ENCODE measurements around the gene DAPK2. TPM values are rescaled to one million over a fixed set of nuclear protein-coding genes. Genes with fewer than 3 reads are reported as not detected.

Gene DAPK2
- total RNA-seq, 1 experiment from 2014 or later, result 1.4 TPM

- ChIA-PET POLR2A (ENCODE audit: unreplicated experiment) (no interaction called here), CTCF (no interaction called here)
- no TSS peak for BruUV-seq (replicated peaks)
- Histone ChIP-seq H2AFZ (ENCODE audit: low read length) (no peak overlapping the region), H4K20me1 (ENCODE audit: low read length) (no peaks in the 10 kb centered on the region), H3K9me3 (ENCODE audit: low read length) (no peaks in the 10 kb centered on the region), H3K4me3 (ENCODE audit: low read length) (no peak overlapping the region), H3F3A (ENCODE audit: low read length, unreplicated experiment) (no peaks in the 10 kb centered on the region), H3K4me2 (ENCODE audit: low read length) (no peak overlapping the region), H3K79me2 (ENCODE audit: low read length) (no peaks in the 10 kb centered on the region), H3K27me3 (ENCODE audit: low read length) (no peaks in the 10 kb centered on the region), H3K36me3 (ENCODE audit: low read depth, low read length) (no peaks in the 10 kb centered on the region), H3K9me2 (replicated peaks; ENCODE audit: low read length) (no peaks in the 10 kb centered on the region), H3K27ac (ENCODE audit: low read length) (no peak overlapping the region), H3K9ac (ENCODE audit: low read length) (no peak overlapping the region), H3K4me1 (ENCODE audit: insufficient read depth, low read length) (no peaks in the 10 kb centered on the region)
- intact Hi-C loops (cut with micrococcal nuclease), result no loop called here
- ATAC-seq, result no peak
- TF ChIP-seq EZH2 (IDR thresholded peaks at IDR 0.05; ENCODE audit: low read length, unreplicated experiment), result no peak
- no peak for TF ChIP-seq CTCF (conservative IDR thresholded peaks at IDR 0.05; ENCODE audit: low read depth, low read length)
- no peak for TF ChIP-seq EZH2phosphoT487 (IDR thresholded peaks at IDR 0.05; ENCODE audit: borderline replicate concordance, low read length)
- no peak for DNase-seq
Observed at GRCh38 chr15:63979262-63979793, 67.0 kb downstream of the DAPK2 start.

GRCh38 chr15:63978511-63979261, 67.6 kb downstream of the DAPK2 start:
- H3K36me3 ChIP-seq (ENCODE audit: low read depth, low read length), result no peaks in the 10 kb centered on the region
- DNase-seq (no peak), ATAC-seq (no peak)
- H3K27me3 ChIP-seq (ENCODE audit: low read length), result no peaks in the 10 kb centered on the region
- ChIA-PET CTCF (no interaction called here), POLR2A (ENCODE audit: unreplicated experiment) (no interaction called here)
- intact Hi-C loops (cut with micrococcal nuclease), result no loop called here
- no peaks in the 10 kb centered on the region for H3K9me3 ChIP-seq (ENCODE audit: low read length)
- no peaks in the 10 kb centered on the region for H4K20me1 ChIP-seq (ENCODE audit: low read length)
- no peaks in the 10 kb centered on the region for H3K4me1 ChIP-seq (ENCODE audit: insufficient read depth, low read length)
- no peak overlapping the region for H3K4me3 ChIP-seq (ENCODE audit: low read length)
- H3K79me2 ChIP-seq (ENCODE audit: low read length), result no peaks in the 10 kb centered on the region
- H3F3A ChIP-seq (ENCODE audit: low read length, unreplicated experiment), result no peaks in the 10 kb centered on the region
- H3K9me2 ChIP-seq (replicated peaks; ENCODE audit: low read length), result no peaks in the 10 kb centered on the region
- no peak overlapping the region for H2AFZ ChIP-seq (ENCODE audit: low read length)
- TF ChIP-seq EZH2phosphoT487 (IDR thresholded peaks at IDR 0.05; ENCODE audit: borderline replicate concordance, low read length), result no peak
- no peak for TF ChIP-seq CTCF (conservative IDR thresholded peaks at IDR 0.05; ENCODE audit: low read depth, low read length)
- no peak for TF ChIP-seq EZH2 (IDR thresholded peaks at IDR 0.05; ENCODE audit: low read length, unreplicated experiment)
- H3K9ac ChIP-seq (ENCODE audit: low read length), result no peak overlapping the region
- no peak overlapping the region for H3K4me2 ChIP-seq (ENCODE audit: low read length)
- no peak overlapping the region for H3K27ac ChIP-seq (ENCODE audit: low read length)
- no TSS peak for BruUV-seq (replicated peaks)

GRCh38 chr15:63977119-63977518, 69.2 kb downstream of the DAPK2 start:
- Histone ChIP-seq H3K9me2 (replicated peaks; ENCODE audit: low read length) (no peaks in the 10 kb centered on the region), H3K9me3 (ENCODE audit: low read length) (no peaks in the 10 kb centered on the region), H2AFZ (ENCODE audit: low read length) (no peak overlapping the region), H3K4me3 (ENCODE audit: low read length) (no peak overlapping the region), H4K20me1 (ENCODE audit: low read length) (no peaks in the 10 kb centered on the region), H3K9ac (ENCODE audit: low read length) (no peak overlapping the region), H3K27ac (ENCODE audit: low read length) (no peak overlapping the region), H3K27me3 (ENCODE audit: low read length) (no peaks in the 10 kb centered on the region), H3K4me2 (ENCODE audit: low read length) (no peak overlapping the region), H3K79me2 (ENCODE audit: low read length) (no peaks in the 10 kb centered on the region), H3K4me1 (ENCODE audit: insufficient read depth, low read length) (no peaks in the 10 kb centered on the region), H3F3A (ENCODE audit: low read length, unreplicated experiment) (no peaks in the 10 kb centered on the region), H3K36me3 (ENCODE audit: low read depth, low read length) (no peaks in the 10 kb centered on the region)
- DNase-seq (no peak), ATAC-seq (no peak)
- TF ChIP-seq EZH2phosphoT487 (IDR thresholded peaks at IDR 0.05; ENCODE audit: borderline replicate concordance, low read length) (no peak), EZH2 (IDR thresholded peaks at IDR 0.05; ENCODE audit: low read length, unreplicated experiment) (no peak), CTCF (conservative IDR thresholded peaks at IDR 0.05; ENCODE audit: low read depth, low read length) (no peak)
- ChIA-PET CTCF (no interaction called here), POLR2A (ENCODE audit: unreplicated experiment) (no interaction called here)
- BruUV-seq (replicated peaks), result no TSS peak
- intact Hi-C loops (cut with micrococcal nuclease), result no loop called here
